Measurements from ENCODE around the gene U2AF1L4.

The U2AF1L4 gene, protein sequence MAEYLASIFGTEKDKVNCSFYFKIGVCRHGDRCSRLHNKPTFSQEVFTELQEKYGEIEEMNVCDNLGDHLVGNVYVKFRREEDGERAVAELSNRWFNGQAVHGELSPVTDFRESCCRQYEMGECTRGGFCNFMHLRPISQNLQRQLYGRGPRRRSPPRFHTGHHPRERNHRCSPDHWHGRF

DNA sequence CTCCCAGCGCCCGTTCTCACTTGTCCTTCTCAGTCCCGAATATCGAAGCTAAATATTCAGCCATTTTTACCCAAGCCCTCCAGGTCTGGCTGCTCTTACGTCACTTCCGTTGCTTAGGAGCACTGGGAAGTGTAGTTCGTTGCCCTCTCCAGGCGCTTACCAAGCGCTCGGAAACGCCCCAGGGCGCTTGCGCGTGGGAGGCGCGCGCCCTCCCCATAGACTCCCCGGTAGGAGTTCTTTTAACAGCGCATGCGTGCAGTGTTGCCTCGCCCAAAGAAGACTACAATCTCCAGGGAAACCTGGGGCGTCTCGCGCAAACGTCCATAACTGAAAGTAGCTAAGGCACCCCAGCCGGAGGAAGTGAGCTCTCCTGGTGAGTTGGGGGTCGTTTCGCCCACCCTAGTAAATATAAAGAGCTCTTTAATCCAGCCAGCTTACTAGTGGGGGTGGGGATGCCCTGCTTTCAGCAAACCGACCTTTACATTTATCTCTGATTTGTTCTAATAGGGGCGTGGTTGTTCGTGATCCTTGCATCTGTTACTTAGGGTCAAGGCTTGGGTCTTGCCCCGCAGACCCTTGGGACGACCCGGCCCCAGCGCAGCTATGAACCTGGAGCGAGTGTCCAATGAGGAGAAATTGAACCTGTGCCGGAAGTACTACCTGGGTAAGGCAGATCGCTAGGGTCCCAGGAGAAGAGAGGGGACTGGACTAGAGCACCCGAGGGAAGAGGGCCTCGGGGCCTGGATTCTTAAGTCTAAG is at the start of gene U2AF1L4, which contains the start of gene PSENEN:
Gene U2AF1L4 (minus strand): TSS at position 91 of the 759 bp plus-strand sequence. CDS start 27 bp downstream, at position 64.
Gene PSENEN (plus strand): TSS at position 324 of the 759 bp plus-strand sequence. CDS start 280 bp downstream, at position 604.
- peak; percentile 99 for DNase-seq (ENCODE audit: low spot score)

DNA sequence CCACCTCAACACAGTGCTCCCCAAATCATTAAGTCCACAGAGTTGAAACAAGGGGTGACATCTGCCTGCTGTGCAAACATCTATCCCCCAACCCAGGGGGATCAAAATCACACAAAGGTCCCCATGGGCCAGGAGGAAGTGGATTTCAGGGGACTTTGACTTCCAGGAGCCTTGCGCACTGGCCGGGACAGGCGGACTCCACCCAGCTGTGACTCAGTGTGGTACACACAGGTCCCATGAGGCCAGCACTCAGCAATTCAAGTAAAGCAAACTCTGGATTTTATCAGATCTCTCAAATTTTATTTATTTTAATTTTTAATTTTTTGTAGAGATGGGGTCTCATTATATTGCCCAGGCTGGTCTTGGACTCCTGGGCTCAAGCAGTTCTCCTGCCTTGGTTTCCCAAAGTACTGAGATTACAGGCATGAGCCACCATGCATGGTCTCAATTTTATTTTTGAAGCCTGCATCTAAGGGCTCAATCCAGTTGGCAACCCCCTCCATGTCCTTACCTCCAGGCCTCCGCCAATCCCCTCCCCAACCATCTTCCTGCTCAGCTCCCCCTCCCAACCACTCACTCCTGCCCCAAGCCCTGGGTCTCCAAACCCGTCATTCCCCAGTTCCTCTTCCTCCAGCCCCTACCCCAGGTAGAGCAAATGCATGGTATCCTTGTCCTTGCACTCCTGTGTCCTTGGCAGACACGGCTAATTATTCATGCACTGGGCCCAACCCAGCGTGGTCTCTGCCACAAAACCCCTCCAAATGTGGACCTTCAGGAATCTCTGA is 48.4 kb upstream of the U2AF1L4 start:
- DNase-seq (ENCODE audit: low spot score), result no peak

DNA sequence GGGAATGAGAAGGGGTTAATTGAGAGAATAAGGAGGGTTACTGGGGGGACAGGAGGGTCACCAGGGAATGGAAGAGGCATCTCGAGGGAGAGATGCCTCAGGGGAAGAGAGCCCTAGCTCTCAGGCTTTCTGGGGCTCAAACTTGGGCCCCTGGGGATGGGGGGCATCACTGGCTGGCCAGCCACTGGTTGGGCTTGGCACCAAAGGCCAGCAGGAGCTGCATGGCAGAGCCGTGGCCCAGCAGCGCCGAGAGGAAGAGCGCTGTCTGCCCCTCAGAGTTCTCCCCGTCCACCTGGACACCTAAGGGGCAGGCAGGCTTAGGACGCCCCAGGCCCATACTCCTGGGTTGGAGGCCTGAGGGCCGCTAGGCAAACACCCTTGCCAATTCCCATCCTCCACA is 47.7 kb upstream of the U2AF1L4 start:
- DNase-seq (ENCODE audit: low spot score), result no peak

DNA sequence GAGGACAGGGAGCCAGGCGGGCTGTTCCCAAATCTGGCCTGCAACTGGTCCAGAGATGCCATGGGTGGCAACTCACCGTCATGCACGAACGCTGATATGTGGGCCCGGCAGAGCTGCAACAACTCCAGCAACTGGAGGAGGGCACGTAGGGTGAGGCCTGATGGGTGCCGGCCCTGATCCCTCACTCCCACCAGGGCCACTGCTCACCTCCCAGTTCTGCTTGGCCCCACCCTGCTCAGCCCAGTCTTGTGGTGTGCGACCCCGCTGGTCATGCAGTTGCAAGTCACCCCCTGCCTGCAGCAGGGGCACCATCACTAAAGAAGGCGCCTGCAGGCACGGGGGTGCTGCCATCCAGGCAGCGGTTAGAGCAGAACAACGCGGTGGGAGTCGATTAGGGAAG is 47.1 kb upstream of the U2AF1L4 start:
- DNase-seq (ENCODE audit: low spot score), result no peak

DNA sequence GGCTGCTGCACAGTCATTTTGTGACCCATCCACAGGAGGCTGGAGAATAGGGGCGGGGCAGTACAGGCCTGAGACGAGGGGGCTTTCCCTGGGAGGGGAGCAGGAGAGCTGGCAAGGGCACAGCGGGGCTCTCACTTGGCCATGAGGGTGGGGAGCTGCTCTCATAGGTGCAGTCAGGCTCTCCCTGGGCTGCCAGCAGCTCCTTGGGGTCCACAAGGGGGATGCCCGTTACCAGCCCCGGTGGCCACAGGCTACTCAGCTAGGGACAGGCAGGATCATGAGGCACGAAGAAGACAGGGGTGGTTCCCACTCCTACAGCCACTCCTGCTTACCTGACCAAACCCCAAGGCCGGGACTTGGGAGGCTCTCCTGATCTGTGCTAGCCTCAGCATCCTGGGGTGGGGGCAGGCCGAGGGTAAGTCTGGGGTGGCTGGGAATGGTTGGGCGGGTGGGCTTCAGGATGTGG is 46.6 kb upstream of the U2AF1L4 start:
- DNase-seq (ENCODE audit: low spot score), result no peak

DNA sequence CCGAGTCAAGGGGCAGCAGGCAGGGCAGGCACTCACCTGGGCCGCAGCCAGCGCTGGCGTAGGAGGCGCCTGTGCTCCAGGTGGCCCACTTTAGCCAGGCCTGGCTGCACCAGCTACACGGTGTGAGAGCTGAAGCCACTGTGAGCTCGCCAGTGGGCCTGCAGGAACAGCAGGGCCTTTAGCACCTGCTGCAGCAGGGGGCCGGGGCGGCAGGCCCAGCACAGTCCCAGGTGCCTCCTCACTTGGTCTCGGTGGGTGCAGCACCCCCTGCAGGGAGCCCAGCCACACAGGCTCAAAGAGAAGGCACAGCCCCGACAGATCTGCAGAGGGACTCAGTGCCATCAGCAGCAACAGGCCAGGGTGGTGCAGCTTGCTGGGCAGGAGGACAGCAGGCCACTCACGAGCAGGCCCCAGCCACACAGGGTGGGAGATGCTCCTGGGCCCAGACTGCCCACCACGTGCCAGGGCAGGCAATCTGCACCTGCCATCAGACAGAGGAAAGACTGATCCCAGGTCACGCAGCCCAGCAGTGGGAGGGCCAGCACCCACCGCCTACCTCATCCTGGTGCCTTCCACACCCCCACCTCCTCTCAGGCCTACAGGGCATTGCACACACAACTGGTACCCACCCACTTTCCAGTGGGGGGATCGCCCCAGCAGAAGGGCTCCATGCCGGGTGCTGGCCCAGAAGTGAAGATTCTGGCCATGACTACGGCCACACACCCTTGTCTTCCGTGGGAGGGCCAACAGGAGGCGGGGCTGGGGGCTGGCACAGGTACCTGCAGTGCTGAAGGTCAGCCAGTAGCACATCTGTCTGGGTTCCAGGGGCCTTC is 46.0 kb upstream of the U2AF1L4 start:
- no peak for DNase-seq (ENCODE audit: low spot score)

DNA sequence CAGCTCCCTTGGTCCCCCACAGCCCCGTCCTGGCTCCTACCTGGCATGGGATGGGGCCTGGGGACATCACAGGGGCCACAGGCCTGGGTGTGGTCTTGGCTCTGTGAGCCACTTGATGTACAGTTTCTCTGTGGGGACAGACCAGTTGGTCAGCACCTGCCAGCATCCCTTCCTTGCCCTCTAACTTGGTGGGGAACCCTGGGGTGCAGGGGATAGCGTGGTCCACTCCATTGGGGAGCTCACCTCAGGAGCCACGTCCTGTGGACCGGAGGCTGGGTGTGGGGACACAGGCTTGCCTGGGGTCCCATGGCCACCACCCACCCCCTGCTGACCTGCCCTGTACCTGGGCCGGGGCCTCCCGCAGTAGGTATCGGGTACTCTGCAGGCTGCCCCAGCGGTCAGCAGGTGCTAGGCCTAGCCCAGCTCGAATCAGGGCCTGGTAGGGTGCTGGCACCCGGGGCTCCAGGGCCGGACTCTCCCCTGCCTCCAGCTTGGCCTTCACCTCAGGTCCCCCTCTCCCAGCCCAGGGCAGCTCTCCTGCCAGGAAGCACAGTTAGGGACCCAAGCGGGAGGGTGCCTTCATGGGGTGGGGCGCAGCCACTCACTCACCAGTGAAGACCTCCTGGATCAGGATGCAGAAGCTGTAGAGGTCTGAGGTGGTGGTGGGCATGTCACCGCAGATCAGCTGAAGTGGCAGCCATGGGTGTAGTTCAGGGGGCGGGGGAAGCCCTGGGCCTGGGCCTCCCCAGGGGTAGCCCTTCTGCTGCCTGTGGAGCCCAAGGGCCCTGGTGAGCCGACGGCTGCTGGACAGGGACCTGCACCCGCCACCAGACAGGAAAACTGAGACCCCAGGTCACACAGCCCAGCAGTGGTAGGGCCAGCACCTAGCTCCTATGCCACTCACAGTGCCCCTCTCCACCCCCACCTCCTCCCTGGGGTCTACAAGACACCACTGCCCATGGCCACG is 45.0 kb upstream of the U2AF1L4 start:
- DNase-seq (ENCODE audit: low spot score), result no peak

DNA sequence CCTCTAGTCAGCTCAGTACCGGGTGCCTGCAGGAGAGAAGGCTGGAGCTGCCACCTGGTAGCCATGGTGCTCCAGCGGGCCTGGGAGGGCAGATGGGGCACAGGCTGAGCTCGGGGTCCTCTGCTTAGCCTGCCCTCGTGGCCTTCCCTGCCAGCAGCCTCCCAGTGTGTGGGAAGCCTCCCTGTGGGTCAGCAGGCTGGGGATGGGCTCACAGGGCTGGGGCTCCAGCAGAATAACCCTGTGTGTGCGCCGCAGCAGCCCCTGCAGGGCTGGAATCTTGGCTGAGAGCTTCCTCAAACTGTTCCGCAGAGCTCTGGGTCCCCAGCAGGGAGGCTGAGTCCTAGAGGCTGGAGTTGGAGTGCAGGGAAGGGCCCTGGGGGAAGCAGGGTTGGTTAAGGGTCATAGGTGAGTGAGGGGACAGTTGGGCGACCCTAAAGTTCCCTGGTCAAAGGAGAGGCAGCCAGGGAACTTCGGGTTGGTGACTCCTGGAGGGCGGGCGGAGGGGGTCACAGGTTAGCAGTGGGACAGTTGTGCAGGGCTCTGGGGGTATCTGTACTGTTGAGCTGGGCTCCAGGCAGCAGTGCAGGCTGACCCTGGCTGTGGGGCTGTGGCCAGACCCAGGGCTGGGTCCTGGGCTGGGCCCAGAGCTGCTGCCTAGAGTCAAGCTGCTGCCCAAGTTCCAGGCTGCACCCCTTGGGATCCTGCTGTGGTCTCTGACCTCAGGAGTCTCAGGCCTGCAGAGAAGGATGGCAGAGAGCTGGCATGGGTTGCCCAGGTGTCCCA is 44.2 kb upstream of the U2AF1L4 start:
- DNase-seq (ENCODE audit: low spot score), result no peak

DNA sequence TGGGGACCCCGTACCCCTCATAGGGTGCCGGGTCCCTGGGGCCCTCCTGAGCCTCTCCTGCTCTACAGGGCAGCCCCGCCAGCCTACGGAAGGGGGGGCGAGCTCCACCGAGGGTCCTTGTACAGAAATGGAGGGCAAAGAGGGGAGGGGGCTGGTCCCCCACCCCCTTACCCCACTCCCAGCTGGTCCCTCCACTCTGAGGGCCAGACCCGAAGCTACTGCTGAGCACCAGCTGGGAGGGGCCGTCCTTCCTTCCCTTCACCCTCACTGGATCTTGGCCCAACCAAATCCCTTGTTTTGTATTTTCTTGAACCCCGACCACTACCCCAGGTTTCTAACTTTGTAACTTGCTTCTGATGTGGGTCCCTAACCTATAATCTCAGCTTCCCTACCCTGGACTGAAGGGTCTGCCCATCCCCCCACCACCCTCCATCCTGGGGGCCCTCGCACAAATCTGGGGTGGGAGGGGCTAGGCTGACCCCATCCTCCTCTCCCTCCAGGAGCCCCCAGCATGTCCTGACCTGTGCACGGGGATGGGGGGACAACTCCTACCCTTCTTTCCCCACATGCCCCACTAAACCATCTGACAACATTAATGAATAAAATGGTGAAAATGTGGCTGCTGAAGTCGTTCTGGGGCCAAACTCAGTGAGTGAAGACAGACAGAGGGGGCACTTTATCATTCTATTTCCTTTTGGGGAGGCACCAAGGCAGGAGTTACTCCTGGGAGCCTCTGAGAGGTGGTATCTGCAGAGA is 43.2 kb upstream of the U2AF1L4 start:
- DNase-seq (ENCODE audit: low spot score), result no peak

DNA sequence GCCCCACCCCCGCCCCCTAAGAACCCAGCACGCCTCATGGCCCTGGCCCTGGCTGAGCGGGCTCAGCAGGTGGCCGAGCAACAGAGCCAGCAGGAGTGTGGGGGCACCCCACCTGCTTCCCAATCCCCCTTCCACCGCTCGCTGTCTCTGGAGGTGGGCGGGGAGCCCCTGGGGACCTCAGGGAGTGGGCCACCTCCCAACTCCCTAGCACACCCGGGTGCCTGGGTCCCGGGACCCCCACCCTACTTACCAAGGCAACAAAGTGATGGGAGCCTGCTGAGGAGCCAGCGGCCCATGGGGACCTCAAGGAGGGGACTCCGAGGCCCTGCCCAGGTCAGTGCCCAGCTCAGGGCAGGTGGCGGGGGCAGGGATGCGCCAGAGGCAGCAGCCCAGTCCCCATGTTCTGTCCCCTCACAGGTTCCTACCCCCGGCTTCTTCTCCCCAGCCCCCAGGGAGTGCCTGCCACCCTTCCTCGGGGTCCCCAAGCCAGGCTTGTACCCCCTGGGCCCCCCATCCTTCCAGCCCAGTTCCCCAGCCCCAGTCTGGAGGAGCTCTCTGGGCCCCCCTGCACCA is 42.1 kb upstream of the U2AF1L4 start:
- DNase-seq (ENCODE audit: low spot score), result no peak

DNA sequence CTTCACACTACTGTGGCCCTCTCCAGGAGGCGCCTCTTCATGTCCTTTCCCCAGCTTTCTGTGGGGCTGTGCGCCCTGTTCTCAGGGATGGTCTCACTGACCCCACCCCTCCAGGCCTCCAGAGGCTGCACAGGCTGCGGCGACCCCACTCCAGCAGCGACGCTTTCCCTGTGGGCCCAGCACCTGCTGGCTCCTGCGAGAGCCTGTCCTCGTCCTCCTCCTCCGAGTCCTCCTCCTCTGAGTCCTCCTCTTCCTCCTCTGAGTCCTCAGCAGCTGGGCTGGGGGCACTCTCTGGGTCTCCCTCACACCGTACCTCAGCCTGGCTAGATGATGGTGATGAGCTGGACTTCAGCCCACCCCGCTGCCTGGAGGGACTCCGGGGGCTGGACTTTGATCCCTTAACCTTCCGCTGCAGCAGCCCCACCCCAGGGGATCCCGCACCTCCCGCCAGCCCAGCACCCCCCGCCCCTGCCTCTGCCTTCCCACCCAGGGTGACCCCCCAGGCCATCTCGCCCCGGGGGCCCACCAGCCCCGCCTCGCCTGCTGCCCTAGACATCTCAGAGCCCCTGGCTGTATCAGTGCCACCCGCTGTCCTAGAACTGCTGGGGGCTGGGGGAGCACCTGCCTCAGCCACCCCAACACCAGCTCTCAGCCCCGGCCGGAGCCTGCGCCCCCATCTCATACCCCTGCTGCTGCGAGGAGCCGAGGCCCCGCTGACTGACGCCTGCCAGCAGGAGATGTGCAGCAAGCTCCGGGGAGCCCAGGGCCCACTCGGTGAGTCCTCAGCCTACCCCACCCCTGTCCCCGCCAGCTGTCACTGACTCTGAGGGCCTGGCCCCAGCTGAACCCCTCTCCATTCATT is 41.3 kb upstream of the U2AF1L4 start:
- DNase-seq (ENCODE audit: low spot score), result no peak

DNA sequence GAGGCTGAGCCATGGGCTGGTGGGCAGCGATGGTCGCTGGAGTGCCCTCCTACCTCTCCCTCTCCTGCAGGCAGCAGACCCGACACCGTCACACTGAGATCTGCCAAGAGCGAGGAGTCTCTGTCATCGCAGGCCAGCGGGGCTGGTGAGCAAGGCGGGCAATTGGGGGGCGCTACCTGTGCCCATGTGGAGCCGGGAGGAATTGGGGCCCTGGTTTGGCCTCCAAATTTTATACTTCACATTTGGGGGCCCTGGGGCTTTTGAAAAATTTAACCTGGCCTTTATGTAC is 40.1 kb upstream of the U2AF1L4 start:
- no peak for DNase-seq (ENCODE audit: low spot score)

DNA sequence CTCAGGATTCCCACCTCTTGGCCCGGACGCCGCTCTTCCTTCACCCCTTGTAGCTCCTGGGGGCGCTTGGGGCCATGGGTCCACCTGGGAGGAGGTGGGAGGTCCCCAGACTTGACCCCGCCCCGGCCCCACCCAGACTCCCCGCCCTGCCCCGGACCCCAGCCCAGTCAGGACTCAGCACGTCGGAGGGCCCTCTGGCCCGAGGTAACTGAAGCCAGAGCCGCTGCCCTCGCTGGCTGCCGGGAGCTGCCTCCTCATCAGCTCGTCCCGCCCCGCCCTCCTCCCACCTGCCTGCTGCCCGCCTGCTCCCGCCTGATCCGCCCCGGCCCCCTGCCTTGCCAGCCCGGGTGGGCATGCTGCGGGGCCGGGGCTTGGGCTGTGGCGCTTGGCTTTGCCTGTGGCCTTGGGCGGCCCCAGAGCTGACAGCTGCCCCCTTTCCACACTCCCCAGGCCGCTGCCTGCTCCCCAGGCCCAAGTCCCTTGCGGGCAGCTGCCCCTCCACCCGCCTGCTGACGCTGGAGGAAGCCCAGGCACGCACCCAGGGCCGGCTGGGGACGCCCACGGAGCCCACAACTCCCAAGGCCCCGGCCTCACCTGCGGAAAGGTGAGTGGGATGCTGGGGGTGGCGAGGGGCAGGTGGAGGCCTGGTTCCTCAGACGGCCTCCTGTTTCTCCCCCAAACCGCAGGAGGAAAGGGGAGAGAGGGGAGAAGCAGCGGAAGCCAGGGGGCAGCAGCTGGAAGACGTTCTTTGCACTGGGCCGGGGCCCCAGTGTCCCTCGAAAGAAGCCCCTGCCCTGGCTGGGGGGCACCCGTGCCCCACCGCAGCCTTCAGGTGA is 39.5 kb upstream of the U2AF1L4 start:
- DNase-seq (ENCODE audit: low spot score), result no peak

DNA sequence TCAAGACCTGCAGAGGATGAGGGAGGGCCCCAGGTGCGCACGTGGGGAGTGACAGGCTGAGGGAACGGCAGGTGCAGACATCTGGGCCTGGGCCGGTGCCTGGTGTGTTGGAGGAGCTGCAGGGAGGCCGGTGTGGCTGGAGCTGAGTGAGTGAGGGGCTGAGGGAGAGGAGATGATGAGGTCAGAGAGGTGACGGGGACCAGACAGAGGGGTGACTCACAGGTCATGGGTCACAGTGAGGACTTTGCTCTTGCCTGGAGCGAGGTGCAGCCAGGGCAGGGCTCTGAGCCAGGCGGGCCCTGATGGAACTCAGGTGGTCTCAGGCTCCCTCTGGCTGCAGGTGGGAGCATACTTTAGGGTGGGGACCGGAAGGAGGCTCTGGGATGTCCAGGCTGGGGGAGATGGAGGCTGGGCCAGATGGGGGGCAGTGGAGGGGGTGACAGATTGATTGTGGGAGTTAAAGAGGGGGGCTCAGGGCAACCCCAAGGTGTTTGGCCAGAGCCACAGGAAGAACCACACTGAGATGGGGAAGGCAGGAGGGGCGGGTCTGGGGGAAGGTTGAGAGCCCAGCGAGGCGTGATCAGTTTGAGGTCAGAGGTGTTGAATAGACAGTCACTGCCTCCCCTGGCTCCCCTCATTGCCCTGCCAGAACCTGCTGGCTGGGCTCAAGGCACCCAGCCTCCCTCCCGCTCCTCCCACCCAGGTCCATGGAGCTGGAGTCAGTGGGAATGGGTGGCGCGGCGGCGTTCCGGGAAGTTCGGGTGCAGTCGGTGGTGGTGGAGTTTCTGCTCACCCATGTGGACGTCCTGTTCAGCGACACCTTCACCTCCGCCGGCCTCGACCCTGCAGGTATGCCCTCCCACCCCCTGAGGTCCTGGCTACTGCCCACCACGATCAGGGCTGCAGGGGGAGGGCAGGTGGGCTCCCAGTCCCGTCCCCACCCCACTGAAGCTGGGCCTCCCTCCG is 38.5 kb upstream of the U2AF1L4 start:
- DNase-seq (ENCODE audit: low spot score), result no peak

DNA sequence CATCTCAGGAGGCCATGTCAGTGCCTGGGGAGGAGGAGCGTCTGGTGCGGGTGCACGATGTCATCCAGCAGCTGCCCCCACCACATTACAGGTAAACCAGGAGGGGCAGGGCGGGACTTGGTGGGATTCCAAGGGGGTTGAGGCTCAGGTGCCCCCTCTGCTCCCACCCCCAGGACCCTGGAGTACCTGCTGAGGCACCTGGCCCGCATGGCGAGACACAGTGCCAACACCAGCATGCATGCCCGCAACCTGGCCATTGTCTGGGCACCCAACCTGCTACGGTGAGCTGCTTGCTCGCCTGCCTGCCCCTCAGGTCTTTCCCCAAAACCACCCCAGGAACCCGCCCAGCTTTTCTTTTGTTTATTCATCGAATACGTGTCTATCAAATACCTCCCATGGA is 37.4 kb upstream of the U2AF1L4 start:
- no peak for DNase-seq (ENCODE audit: low spot score)

DNA sequence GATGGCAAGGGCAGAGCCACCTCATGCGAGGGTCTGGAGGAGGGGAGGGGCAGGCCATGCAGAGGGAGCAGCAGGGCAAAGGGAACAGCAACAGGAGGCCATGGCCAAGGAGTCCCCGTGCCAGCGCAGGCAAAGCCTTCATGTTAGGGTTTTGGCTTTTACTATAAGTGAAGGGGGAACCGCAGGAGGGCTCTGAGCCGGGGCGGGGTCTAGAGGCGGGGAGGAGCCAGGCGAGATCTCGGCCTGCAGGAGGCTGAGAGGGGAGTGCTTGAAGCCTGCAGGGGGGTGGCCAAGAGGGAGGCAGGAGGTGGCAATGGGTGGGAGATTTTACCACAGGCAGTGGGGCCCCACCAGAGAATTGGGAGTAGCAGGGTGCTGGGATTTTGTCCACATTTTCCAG is 36.4 kb upstream of the U2AF1L4 start:
- no peak for DNase-seq (ENCODE audit: low spot score)
